Transverse colon (tissue), 3 donors: ENCODE results near the gene CDK8.

Experiments
- POLR2A ChIP-seq: fragments of 450-650 bp; IDR thresholded peaks from one replicate; pipeline ENCODE4 v1.6.1; 2016; ENCODE audit warnings: antibody characterized with exemption, mild to moderate bottlenecking, moderate library complexity
- TF ChIP-seq, protein P1 (sequence below), 5 experiments: fragments of 200-600 bp in 3 of 5; fragments of 450-650 bp in 2 of 5; sonication (generic) in 3 of 5; IDR thresholded peaks; 1 replicate in 2 of 5; 2 replicates in 3 of 5; pipeline ENCODE4 v1.5.1; 2016 to 2017; ENCODE audit warnings: antibody characterized with exemption in 5 of 5, inconsistent platforms in 3 of 5, mild to moderate bottlenecking in 2 of 5, moderate library complexity in 1 of 5

DNA sequence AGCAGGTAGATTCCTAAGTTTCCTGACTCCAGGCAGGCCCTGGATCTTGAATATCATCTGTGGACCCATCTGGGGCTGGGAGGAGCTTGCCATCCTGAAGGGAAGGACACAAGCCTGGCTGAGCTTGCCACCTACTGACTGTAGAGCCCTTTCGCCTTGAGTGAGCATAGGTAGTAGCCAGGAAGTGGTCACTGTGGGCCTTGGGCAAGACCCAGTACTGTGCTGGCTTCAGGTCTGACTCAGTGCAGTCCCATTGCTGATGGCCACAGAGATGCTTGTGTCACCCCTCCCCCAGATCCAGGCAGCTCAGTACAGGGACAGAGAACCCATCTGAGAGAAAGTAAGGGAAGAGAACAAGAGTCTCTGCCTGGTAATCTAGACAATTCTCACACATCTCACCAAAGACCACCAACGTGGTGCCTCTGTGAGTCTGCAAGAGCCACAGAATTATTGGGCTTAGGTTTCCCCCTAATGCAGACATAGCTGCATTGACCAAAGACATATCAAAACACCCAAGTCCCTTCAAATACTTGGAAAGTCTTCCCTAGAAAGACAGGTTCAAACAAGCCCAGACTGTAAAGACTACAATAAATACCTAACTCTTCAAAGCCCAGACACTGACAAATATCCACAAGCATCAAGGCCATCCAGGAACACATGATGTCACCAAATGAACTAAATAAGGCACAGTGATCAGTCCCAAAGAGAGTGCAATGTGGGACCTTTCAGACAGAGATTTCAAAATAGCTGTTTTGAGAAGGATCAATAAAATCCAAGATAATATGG, 195.3 kb downstream of the CDK8 start:
- TF ChIP-seq, protein P1, sequence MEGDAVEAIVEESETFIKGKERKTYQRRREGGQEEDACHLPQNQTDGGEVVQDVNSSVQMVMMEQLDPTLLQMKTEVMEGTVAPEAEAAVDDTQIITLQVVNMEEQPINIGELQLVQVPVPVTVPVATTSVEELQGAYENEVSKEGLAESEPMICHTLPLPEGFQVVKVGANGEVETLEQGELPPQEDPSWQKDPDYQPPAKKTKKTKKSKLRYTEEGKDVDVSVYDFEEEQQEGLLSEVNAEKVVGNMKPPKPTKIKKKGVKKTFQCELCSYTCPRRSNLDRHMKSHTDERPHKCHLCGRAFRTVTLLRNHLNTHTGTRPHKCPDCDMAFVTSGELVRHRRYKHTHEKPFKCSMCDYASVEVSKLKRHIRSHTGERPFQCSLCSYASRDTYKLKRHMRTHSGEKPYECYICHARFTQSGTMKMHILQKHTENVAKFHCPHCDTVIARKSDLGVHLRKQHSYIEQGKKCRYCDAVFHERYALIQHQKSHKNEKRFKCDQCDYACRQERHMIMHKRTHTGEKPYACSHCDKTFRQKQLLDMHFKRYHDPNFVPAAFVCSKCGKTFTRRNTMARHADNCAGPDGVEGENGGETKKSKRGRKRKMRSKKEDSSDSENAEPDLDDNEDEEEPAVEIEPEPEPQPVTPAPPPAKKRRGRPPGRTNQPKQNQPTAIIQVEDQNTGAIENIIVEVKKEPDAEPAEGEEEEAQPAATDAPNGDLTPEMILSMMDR (IDR thresholded peaks at IDR 0.05): no peak
- no peak for TF ChIP-seq POLR2A
